Skeletal muscle cell (primary cell): Measurements from ENCODE around the gene MARVELD1.

Experiments used
- DNase-seq: peaks from one replicate; pipeline ENCODE4 v3.0.0-alpha.2; 2010; ENCODE audit warnings: low read depth
- H3K4me3 ChIP-seq: 2 replicates; pipeline ENCODE4 v1.5.1; 2011; ENCODE audit warnings: low read depth, mild to moderate bottlenecking, control low read depth, low read length, moderate library complexity

The MARVELD1 gene

GRCh38 chr10:97717627-97718026, 4.1 kb downstream of the MARVELD1 start:
- H3K4me3 ChIP-seq: no peak overlapping the region

GRCh38 chr10:97718178-97718577, 4.6 kb downstream of the MARVELD1 start:
- H3K4me3 ChIP-seq: no peak overlapping the region
- no peak for DNase-seq

More at GRCh38 chr10:97717627-97718026, 4.1 kb downstream of the MARVELD1 start:
- DNase-seq: no peak

GRCh38 chr10:97718659-97719142, 5.2 kb downstream of the MARVELD1 start:
- DNase-seq: no peak
- H3K4me3 ChIP-seq: no peak overlapping the region

GRCh38 chr10:97719602-97720001, 6.1 kb downstream of the MARVELD1 start:
- no peak for DNase-seq
- H3K4me3 ChIP-seq: no peak overlapping the region

- no peak overlapping the region for H3K4me3 ChIP-seq
- no peak for DNase-seq
Measured at GRCh38 chr10:97721871-97722780, 8.6 kb downstream of the MARVELD1 start.

DNA sequence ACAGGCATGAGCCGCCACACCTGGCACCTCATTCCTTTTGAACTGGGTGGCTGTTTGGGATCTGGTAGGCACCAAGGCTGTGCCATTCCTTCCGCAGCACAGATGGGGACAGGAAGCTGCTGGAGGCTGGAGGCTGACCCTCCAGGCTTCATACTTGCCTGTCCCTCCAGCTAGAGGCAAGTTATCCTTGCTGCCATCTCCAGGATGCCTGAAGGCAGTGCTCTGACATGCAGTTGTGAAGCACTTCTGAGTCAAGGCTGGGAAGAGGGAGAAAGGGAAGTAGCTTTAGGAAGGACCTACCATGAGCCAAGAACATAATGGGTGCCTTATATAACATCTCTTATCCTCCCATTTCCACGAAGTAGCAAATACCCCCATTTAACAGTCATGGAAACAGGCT, 9.5 kb downstream of the MARVELD1 start:
- no peak overlapping the region for H3K4me3 ChIP-seq
- DNase-seq: no peak

DNA sequence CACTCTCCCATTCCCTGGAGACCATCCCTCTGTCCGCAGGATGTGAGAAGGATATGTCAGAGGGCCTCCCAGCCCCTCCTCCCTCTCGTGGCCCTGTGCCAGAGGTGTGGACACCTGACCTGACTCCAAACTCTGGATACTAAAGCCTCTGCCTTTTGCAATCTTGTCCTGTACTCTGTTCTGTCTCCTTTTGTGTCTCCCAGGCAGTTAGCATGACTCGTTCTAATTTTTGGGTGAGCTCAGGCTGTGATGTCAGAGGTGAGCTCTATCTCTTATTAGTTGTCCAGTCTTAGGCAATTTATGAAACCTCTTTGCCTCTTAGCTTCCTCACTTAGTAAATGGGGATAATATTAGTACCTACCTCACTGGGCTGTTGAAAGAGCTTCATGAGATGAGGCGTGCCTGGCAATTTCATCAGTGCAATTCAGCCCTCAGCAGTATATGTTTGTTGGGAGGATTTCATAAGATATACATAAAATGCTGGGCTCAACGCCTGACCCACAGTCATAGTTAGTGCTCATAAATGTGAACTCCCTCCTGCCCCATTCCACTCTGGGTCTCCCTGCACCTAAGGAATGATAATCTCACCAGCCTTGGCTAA, 10.9 kb downstream of the MARVELD1 start:
- H3K4me3 ChIP-seq: no peak overlapping the region
- DNase-seq: peak; percentile 53

DNA sequence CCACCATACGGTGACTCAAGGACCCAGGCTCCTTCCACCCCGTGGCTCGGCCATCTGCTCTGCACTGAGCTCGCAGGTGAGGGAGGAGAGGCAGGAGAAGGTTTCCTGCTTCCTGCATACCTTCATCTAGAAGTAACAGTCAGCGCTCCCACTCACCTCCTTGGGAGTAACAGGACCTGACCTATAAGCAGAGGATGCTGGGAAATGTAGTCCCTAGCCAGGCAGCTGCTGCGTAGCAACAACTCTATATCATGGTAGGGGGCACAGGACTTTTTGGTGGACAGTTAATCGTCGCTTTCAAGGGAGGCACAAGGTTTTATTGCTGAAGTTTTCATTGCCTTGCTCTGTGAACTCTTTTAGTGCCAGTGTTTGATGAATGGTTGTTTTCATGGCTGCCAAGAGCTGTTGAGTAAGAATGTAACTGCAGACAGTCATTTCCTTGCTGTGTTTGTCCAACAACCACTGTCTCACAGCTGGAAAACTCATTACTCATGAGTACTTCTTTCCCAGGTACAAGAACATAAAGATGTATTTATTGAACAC, 13.2 kb downstream of the MARVELD1 start:
- DNase-seq: peak; percentile 76

DNA sequence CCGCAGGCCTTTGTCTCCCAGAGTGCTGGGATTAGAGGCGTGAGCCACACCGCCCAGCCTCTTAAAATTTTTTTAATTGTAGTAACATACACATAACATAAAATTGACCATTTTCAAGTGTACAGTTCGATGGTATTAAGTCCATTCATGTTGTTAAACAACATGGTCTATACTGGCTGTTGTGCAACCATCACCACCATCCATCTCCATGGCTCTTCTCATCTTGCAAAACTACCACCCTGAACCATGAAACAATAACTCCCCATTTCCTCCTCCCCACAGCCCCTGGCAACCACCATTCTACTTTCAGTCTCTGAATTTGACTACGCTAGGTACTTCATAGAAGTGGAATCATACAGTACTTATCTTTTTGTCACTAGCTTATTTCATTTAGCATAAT, 15.5 kb downstream of the MARVELD1 start:
- H3K4me3 ChIP-seq: no peak overlapping the region

More for the DNA sequence above, 13.2 kb downstream of the MARVELD1 start:
- H3K4me3 ChIP-seq: peak overlapping the region; percentile 40

GRCh38 chr10:97731346-97732051, 18.0 kb downstream of the MARVELD1 start:
- no peak overlapping the region for H3K4me3 ChIP-seq
- peak; percentile 25 for DNase-seq

More for the DNA sequence above, 15.5 kb downstream of the MARVELD1 start:
- no peak for DNase-seq

GRCh38 chr10:97732052-97732359, 18.5 kb downstream of the MARVELD1 start:
- DNase-seq: no peak
- H3K4me3 ChIP-seq: no peak overlapping the region

- no peak overlapping the region for H3K4me3 ChIP-seq
Measured at GRCh38 chr10:97733256-97733655, 19.7 kb downstream of the MARVELD1 start.

GRCh38 chr10:97734021-97734420, 20.5 kb downstream of the MARVELD1 start:
- no peak for DNase-seq
- no peak overlapping the region for H3K4me3 ChIP-seq

More at GRCh38 chr10:97733256-97733655, 19.7 kb downstream of the MARVELD1 start:
- no peak for DNase-seq

DNA sequence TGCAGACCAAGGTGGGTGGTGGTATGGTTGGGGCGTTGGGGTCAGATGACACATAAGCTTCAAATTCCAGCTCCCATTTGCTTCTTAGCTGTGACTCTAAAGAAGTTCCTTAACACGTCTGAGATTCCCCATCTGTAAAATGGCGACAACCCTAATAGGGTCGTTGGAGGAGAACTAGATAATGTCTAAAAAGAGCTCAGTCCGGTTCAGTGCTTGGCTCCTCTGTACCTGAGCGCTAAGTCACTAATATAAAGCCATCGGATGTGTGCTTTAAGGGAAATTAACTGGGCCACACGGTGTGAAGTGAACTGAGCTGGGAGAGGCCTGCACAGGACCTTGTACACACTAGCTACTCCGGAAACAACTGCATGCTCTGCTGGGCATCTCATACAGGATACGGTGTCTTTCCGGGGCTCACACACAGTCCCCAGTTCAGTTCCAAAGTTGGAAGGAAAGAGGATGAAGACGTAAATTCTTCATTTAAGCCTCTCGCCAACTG, 22.9 kb downstream of the MARVELD1 start:
- no peak for DNase-seq
- peak overlapping the region; percentile 88 for H3K4me3 ChIP-seq

DNA sequence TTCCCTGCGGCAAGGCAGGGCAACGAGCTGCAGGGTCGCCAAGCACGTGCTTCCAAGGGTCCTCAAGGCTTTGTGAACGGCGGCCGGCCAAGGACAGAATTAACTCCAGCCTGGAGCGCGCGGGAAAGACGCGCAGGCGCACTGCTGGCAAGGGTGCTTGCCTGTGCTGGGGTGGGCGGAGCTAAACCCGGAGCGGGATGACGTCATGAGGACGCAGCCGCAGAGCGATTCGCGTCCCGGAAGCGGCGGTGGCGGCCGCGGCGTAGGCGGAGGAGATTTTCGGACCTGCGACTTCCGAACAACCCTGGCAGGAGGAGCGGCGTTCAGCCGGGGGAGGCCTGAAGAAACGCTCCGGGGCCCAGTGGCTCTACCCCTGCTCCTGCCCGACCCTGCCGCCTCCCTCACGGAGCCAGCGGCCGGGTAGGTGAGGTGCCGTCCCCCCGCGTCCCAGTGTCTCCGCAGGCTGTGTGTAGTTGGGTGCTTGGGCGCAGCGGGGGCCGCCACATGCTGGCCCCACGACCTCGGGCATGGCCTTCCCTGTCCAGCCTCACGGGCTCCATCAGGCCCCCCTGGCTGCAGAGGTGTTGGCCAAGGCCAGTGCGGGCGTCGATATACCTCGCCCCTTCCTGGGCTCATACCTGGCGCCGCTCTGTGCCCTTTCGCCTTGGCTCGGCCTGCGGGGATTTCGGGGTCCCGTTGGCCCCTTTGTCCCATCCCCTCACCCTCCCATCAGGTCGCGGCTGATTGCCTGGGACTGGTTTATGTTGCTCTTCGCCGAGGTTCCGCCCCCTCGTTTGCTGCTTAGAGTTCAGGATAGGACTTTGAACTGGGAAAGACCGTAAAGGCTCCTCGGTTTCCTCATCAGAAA, 23.6 kb downstream of the MARVELD1 start, which contains the start of gene ZFYVE27:
ZFYVE27 (plus strand) TSS at position 227 of the 868 bp plus-strand sequence. CDS start 1,350 bp downstream, outside the sequence.
- H3K4me3 ChIP-seq: peak within 1 kb of the TSS; percentile 88
- DNase-seq: peak; percentile 77

DNA sequence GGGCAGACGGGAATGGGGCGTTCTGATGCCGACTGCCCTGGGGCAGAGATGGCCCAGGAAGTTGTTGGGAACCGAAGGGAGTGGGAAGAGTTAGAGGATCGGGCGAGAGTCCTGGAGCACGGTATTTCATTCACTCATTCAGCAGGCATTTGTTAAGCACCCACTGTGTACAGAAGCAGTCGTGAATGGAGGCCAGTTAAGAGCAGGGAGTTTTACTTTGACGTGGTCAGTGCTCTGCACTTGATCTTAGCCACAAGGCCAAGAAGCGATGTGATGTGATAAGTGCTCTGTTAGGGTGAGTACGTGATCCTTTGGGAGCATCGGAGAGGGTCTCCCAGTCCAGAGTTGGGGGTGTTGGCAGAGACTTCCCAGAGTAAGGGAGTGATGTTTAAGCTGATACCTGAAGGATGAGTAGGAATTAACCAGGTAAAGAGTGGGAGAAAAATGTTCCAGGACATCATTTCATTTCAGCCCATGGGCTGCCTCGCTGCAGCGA, 24.3 kb downstream of the MARVELD1 start:
- no peak for DNase-seq
- peak overlapping the region; percentile 88 for H3K4me3 ChIP-seq

DNA sequence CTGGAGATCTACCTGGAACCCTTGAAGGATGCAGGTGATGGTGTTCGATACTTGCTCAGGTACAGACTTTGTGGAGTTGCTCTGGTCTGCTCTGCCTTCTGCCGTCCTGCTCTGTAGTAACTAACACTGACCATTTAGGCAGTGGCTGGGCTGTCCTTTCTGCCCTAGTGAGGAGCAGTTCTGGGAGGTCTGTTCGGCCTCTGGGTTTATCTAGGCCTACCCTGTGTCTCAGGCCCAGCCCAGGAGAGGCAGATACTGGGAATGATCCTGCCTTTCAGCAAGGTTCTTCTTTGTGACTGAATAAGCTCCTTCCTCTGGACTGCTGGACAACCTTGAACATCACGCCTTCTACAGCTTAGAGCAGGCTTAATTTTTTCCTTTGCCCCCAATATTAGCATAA, 25.1 kb downstream of the MARVELD1 start:
- DNase-seq: no peak
- H3K4me3 ChIP-seq: no peak overlapping the region

GRCh38 chr10:97740613-97741012, 27.1 kb downstream of the MARVELD1 start:
- DNase-seq: no peak
- H3K4me3 ChIP-seq: no peak overlapping the region
